ENCODE measurements around the gene ZFP1.

DNA sequence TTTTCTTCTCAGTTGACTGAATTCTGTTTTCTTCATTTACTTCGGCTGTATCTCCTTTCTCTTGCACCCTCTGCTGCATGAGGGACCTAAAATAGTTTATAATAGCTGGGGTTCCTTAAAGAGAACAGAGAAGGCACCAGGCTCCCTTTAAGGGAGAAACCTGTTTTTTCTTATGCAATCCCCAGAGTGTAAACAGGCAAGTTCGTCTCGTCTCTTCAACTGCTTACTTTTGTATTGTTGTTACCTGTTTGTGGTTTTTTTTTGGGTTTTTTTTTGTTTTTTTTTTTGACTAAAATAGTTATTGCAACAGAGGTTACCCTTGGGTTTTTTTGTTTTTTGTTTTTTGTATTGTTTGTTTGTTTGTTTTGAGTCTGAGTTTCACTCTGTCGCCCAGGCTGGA lies 28.1 kb upstream of the ZFP1 start:
- TF ChIP-seq EZH2 (IDR thresholded peaks at IDR 0.05; ENCODE audit: borderline replicate concordance, low read depth, low read length, severe bottlenecking), result no peak
- TF ChIP-seq, protein P1, sequence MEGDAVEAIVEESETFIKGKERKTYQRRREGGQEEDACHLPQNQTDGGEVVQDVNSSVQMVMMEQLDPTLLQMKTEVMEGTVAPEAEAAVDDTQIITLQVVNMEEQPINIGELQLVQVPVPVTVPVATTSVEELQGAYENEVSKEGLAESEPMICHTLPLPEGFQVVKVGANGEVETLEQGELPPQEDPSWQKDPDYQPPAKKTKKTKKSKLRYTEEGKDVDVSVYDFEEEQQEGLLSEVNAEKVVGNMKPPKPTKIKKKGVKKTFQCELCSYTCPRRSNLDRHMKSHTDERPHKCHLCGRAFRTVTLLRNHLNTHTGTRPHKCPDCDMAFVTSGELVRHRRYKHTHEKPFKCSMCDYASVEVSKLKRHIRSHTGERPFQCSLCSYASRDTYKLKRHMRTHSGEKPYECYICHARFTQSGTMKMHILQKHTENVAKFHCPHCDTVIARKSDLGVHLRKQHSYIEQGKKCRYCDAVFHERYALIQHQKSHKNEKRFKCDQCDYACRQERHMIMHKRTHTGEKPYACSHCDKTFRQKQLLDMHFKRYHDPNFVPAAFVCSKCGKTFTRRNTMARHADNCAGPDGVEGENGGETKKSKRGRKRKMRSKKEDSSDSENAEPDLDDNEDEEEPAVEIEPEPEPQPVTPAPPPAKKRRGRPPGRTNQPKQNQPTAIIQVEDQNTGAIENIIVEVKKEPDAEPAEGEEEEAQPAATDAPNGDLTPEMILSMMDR (IDR thresholded peaks at IDR 0.05; ENCODE audit: borderline replicate concordance, extremely low read depth, low read length, poor library complexity, severe bottlenecking), result no peak
